ENCODE measurements around the gene SMIM45.

Gene SMIM45

DNA sequence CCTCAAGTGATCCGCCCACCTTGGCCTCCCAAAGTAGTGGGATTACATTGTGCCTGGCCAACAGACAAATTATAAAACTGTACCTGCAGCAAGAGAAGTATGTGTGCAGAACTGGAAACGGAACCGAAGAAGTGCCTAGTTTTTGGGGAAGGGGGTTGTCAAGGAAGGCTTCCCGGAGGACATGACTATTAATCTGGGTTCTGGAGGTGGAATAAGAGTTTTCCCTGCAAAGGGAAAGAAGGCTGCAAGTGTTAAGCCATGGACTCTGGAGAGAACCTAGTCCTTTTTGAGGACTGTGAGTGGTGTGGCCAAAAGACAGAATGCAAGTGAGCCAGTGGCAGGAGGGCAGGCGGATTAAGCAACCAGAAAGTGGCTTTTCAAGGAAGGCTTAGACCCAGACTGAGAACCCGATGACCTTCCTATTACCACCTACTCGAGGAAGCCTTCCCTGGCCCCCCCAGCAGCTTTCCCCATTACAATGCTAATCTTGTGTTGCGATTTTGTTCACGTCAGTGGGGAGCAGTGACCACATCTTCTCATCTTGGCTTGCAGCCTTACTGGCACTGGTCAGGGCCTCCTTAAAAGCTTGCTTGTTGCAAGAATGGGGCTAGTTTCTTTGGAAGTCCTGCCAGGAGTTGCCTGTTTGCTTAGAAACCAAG, 11.6 kb downstream of the SMIM45 start:
- Histone ChIP-seq H3K9me3 (no peaks in the 10 kb centered on the region), H3K4me3 (no peak overlapping the region), H3K27ac (no peak overlapping the region), H3K27me3 (no peaks in the 10 kb centered on the region), H3K4me1 (no peaks in the 10 kb centered on the region), H3K36me3 (no peaks in the 10 kb centered on the region)
- intact Hi-C loops (cut with DNase I), result no loop called here
- no peak for DNase-seq (ENCODE audit: low spot score in 2 of 2)
- TF ChIP-seq CTCF (IDR thresholded peaks at IDR 0.05), result no peak

DNA sequence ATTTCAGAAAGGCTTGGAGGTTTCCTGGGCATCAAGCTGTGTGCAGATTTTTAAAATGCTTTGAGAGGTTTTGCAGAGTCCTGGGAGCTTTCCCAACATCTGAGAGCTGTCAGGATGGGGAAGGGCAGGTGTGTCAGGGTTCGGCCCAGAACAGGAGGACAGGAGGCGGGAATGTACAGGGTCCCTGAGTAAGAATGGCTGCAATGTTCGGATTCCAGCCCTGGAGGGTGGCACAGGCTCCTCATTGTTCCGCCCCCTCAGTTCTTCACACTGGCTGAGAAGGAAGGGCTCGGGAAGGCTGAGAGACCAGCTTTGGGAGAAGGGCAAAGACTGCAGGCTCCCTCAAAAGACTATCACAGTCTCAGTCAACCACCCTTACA, 12.2 kb downstream of the SMIM45 start:
- Histone ChIP-seq H3K27me3 (no peaks in the 10 kb centered on the region), H3K4me1 (no peaks in the 10 kb centered on the region), H3K4me3 (no peak overlapping the region), H3K9me3 (no peaks in the 10 kb centered on the region), H3K27ac (no peak overlapping the region), H3K36me3 (no peaks in the 10 kb centered on the region)
- DNase-seq (ENCODE audit: low spot score in 2 of 2), result no peak
- TF ChIP-seq CTCF (IDR thresholded peaks at IDR 0.05), result no peak
- intact Hi-C loops (cut with DNase I), result no loop called here

GRCh38 chr22:41966225-41966606, 14.3 kb downstream of the SMIM45 start:
- H3K9me3 ChIP-seq, result no peaks in the 10 kb centered on the region
- H3K4me3 ChIP-seq, result no peak overlapping the region
- no peak overlapping the region for H3K27ac ChIP-seq
- DNase-seq (ENCODE audit: low spot score in 2 of 2), result no peak
- no peak for TF ChIP-seq CTCF (IDR thresholded peaks at IDR 0.05)
- H3K36me3 ChIP-seq, result no peaks in the 10 kb centered on the region
- H3K27me3 ChIP-seq, result no peaks in the 10 kb centered on the region
- H3K4me1 ChIP-seq, result no peaks in the 10 kb centered on the region
- intact Hi-C loops (cut with DNase I), result loop anchor here (5.0 kb wide), 1 partner anchor 471 kb away; no protein-coding TSS in a partner anchor

DNA sequence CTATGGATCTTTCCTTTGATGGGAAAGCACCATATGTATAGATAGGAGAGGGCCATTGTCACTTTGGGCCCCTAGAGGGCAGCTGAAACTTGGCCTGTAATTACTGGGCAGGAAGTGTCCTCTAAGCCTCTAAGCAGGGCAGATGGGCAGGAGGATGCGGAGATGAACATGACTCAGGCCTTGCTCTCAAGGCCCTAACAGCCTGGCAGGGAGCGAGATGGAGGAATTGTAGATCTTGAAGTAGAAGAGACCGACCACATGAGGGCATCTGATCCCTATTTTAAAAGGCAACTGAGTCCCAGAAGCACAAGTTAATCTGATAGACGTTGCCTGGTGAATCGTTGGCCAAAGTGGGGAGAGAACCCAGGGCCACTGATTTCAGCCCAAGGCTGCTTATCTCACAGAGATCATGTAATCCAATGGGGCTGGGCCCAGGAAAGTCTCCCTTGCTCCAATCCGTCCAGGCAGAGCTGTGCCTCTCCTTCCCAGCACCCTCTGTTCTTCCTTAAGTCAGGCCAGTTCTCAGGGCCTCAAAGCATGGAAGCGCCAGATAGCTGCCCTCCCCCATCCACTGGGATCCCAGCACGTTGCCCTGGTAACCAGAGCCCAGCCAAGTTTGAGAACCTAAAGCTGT, 14.8 kb downstream of the SMIM45 start:
- Histone ChIP-seq H3K27me3 (no peaks in the 10 kb centered on the region), H3K4me3 (no peak overlapping the region), H3K4me1 (no peaks in the 10 kb centered on the region), H3K9me3 (no peaks in the 10 kb centered on the region), H3K36me3 (no peaks in the 10 kb centered on the region), H3K27ac (no peak overlapping the region)
- TF ChIP-seq CTCF (IDR thresholded peaks at IDR 0.05), result peak in 1 of 3 experiments; percentile 30
- DNase-seq (ENCODE audit: low spot score in 2 of 2), result no peak
- intact Hi-C loops (cut with DNase I), result loop anchor here (5.0 kb wide), 1 partner anchor 471 kb away; no protein-coding TSS in a partner anchor

- Histone ChIP-seq H3K4me1 (no peaks in the 10 kb centered on the region), H3K4me3 (no peak overlapping the region), H3K27me3 (no peaks in the 10 kb centered on the region), H3K36me3 (no peaks in the 10 kb centered on the region), H3K9me3 (no peaks in the 10 kb centered on the region), H3K27ac (no peak overlapping the region)
- TF ChIP-seq CTCF (IDR thresholded peaks at IDR 0.05), result no peak
- DNase-seq (ENCODE audit: low spot score in 2 of 2), result no peak
- intact Hi-C loops (cut with DNase I), result loop anchor here (5.0 kb wide), 1 partner anchor 469 kb away; no protein-coding TSS in a partner anchor
Observed at GRCh38 chr22:41968601-41969000, 16.7 kb downstream of the SMIM45 start.

Data from ascending aorta (tissue), 2 donors.